Activated CD8-positive, alpha-beta T cell treated with anti-CD3 and anti-CD28 coated beads for 36 hours (primary cell): ENCODE measurements around the gene FBN2. TPM values are rescaled to one million over a fixed set of nuclear protein-coding genes. Genes with fewer than 3 reads are reported as not detected.
"Not testable (repeated sequence)": the region's sequence is repeated elsewhere in the genome, so short reads cannot be mapped to it uniquely, and the experiment has no call there.

Experiments
- ATAC-seq: fragments of 200-7000 bp; cut with Tn5 transposase; one replicate; pipeline ENCODE4 v1.10.0; 2021; ENCODE audit warnings: mild to moderate bottlenecking, moderate library complexity
- CTCF ChIA-PET: fragments of 350-600 bp; sonication (Branson Sonifier 250); formaldehyde crosslinking; loops from one replicate; lab custom pipeline; 2021; ENCODE audit warnings: antibody characterized with exemption; lab: Charles Lee
- POLR2A ChIA-PET: fragments of 350-600 bp; sonication (Branson Sonifier 250); formaldehyde crosslinking; loops from one replicate; lab custom pipeline; 2021; ENCODE audit warnings: antibody characterized with exemption; lab: Charles Lee
- DNase-seq: peaks from one replicate; pipeline ENCODE4 v3.0.0-alpha.2; 2020
- H3K27ac Mint-ChIP-seq: one replicate; pipeline ENCODE4 v1.8.0; 2021; ENCODE audit warnings: mild to moderate bottlenecking, mixed read lengths
- H3K27me3 Mint-ChIP-seq: one replicate; pipeline ENCODE4 v1.8.0; 2021; ENCODE audit warnings: mixed read lengths
- H3K36me3 Mint-ChIP-seq: one replicate; pipeline ENCODE4 v1.8.0; 2021; ENCODE audit warnings: low read depth, mixed read lengths
- H3K4me1 Mint-ChIP-seq: one replicate; pipeline ENCODE4 v1.8.0; 2021; ENCODE audit warnings: low read depth, mixed read lengths
- H3K4me3 Mint-ChIP-seq: one replicate; pipeline ENCODE4 v1.8.0; 2021; ENCODE audit warnings: mild to moderate bottlenecking, moderate library complexity, mixed read lengths
- H3K9me3 Mint-ChIP-seq: one replicate; pipeline ENCODE4 v1.8.0; 2021; ENCODE audit warnings: mixed read lengths
- CTCF ChIP-seq: fragments of 200-600 bp; IDR thresholded peaks from one replicate; pipeline ENCODE4 v1.8.0; 2022; ENCODE audit warnings: antibody characterized with exemption, mild to moderate bottlenecking
- intact Hi-C: fragments of 100-400 bp; cut with micrococcal nuclease; formaldehyde crosslinking; loops from one replicate; pipeline ENCODE4 v1.10.0; 2022
- total RNA-seq, 2 experiments: library from RNA; stranded (reverse); gene quantifications; one replicate each; pipeline ENCODE4 v1.2.3, GENCODE V29; 2021

The FBN2 gene
- total RNA-seq, 2 experiments from 2014 or later: not detected

GRCh38 chr5:128328007-128328406, 210.0 kb downstream of the FBN2 start:
- Mint-ChIP-seq H3K27me3 (peaks cover 3% of the 10 kb centered on the region), H3K27ac (no peak overlapping the region)
- POLR2A ChIA-PET: no interaction called here

GRCh38 chr5:128321418-128321817, 216.6 kb downstream of the FBN2 start:
- H3K4me1 Mint-ChIP-seq, ATAC-seq, H3K36me3 Mint-ChIP-seq, H3K27me3 Mint-ChIP-seq, H3K4me3 Mint-ChIP-seq, POLR2A ChIA-PET, intact Hi-C loops, H3K27ac Mint-ChIP-seq, DNase-seq, H3K9me3 Mint-ChIP-seq: not testable (repeated sequence)
- CTCF ChIA-PET: interaction anchor here (0.6 kb wide), 1 partner anchor 180 kb away, joined by 3 read pairs; no protein-coding TSS in a partner anchor

More at GRCh38 chr5:128328007-128328406, 210.0 kb downstream of the FBN2 start:
- peaks cover 2% of the 10 kb centered on the region for H3K9me3 Mint-ChIP-seq
- DNase-seq (no peak), ATAC-seq (no peak)
- H3K4me3 Mint-ChIP-seq: no peak overlapping the region
- intact Hi-C loops: no loop called here
- no peaks in the 10 kb centered on the region for H3K4me1 Mint-ChIP-seq
- no peak for TF ChIP-seq CTCF
- CTCF ChIA-PET: no interaction called here
- H3K36me3 Mint-ChIP-seq: no peaks in the 10 kb centered on the region

- Mint-ChIP-seq H3K36me3 (no peaks in the 10 kb centered on the region), H3K9me3 (peaks cover 1% of the 10 kb centered on the region), H3K4me1 (no peaks in the 10 kb centered on the region), H3K27ac (no peak overlapping the region), H3K4me3 (no peak overlapping the region), H3K27me3 (no peaks in the 10 kb centered on the region)
- no peak for ATAC-seq
- intact Hi-C loops: no loop called here
- DNase-seq: no peak
- TF ChIP-seq CTCF: no peak
- CTCF ChIA-PET: interaction anchor here (1.3 kb wide), 1 partner anchor 12 kb away, joined by 3 read pairs; no protein-coding TSS in a partner anchor
- POLR2A ChIA-PET: no interaction called here
Measured at GRCh38 chr5:128318691-128319090, 219.4 kb downstream of the FBN2 start.

- Mint-ChIP-seq H3K4me3 (no peak overlapping the region), H3K36me3 (no peaks in the 10 kb centered on the region), H3K4me1 (no peaks in the 10 kb centered on the region), H3K9me3 (peaks cover 1% of the 10 kb centered on the region), H3K27me3 (no peaks in the 10 kb centered on the region), H3K27ac (no peak overlapping the region)
- DNase-seq (no peak), ATAC-seq (no peak)
- TF ChIP-seq CTCF: no peak
- intact Hi-C loops: no loop called here
- POLR2A ChIA-PET: no interaction called here
- CTCF ChIA-PET: interaction anchor here (1.3 kb wide), 1 partner anchor 14 kb away, joined by 3 read pairs; no protein-coding TSS in a partner anchor
Measured at GRCh38 chr5:128317481-128317880, 220.6 kb downstream of the FBN2 start.

GRCh38 chr5:128315671-128316070, 222.4 kb downstream of the FBN2 start:
- no peak for ATAC-seq
- H3K36me3 Mint-ChIP-seq: no peaks in the 10 kb centered on the region
- ChIA-PET CTCF (no interaction called here), POLR2A (no interaction called here)
- intact Hi-C loops: no loop called here
- no peaks in the 10 kb centered on the region for H3K27me3 Mint-ChIP-seq
- no peak overlapping the region for H3K27ac Mint-ChIP-seq
- TF ChIP-seq CTCF: no peak
- H3K4me1 Mint-ChIP-seq: no peaks in the 10 kb centered on the region
- no peak overlapping the region for H3K4me3 Mint-ChIP-seq
- no peaks in the 10 kb centered on the region for H3K9me3 Mint-ChIP-seq
- no peak for DNase-seq
